ENCODE data around the gene DTNB.
"Not testable (repeated sequence)": the region's sequence is repeated elsewhere in the genome, so short reads cannot be mapped to it uniquely, and the experiment has no call there.

DTNB gene

GRCh38 chr2:25710750-25711149 is 37.4 kb upstream of the DTNB start:
- DNase-seq (ENCODE audit: extremely low read depth, low read depth): no peak
- no peak overlapping the region for H3K4me3 ChIP-seq (replicated peaks; ENCODE audit: low read depth, low read length)
- no peak for TF ChIP-seq CTCF (IDR thresholded peaks at IDR 0.05; ENCODE audit: low read depth, low read length, missing control alignments)

- no peak for DNase-seq (ENCODE audit: extremely low read depth, low read depth)
- no peak overlapping the region for H3K4me3 ChIP-seq (replicated peaks; ENCODE audit: low read depth, low read length)
- no peak for TF ChIP-seq CTCF (IDR thresholded peaks at IDR 0.05; ENCODE audit: low read depth, low read length, missing control alignments)
These were observed 36.0 kb upstream of the DTNB start for GRCh38 chr2:25709349-25709748.

- DNase-seq (ENCODE audit: extremely low read depth, low read depth): no peak
These were observed 34.7 kb upstream of the DTNB start for GRCh38 chr2:25707927-25708590.

GRCh38 chr2:25705575-25705974 is 32.2 kb upstream of the DTNB start:
- H3K4me3 ChIP-seq (replicated peaks; ENCODE audit: low read depth, low read length); DNase-seq (ENCODE audit: extremely low read depth, low read depth): not testable (repeated sequence)

More at GRCh38 chr2:25707927-25708590, 34.7 kb upstream of the DTNB start:
- TF ChIP-seq CTCF (IDR thresholded peaks at IDR 0.05; ENCODE audit: low read depth, low read length, missing control alignments): no peak
- H3K4me3 ChIP-seq (replicated peaks; ENCODE audit: low read depth, low read length): no peak overlapping the region

GRCh38 chr2:25701801-25702200 is 28.4 kb upstream of the DTNB start:
- no peak overlapping the region for H3K4me3 ChIP-seq (replicated peaks; ENCODE audit: low read depth, low read length)
- no peak for TF ChIP-seq CTCF (IDR thresholded peaks at IDR 0.05; ENCODE audit: low read depth, low read length, missing control alignments)
- no peak for DNase-seq (ENCODE audit: extremely low read depth, low read depth)

- H3K4me3 ChIP-seq (replicated peaks; ENCODE audit: low read depth, low read length): no peak overlapping the region
- TF ChIP-seq CTCF (IDR thresholded peaks at IDR 0.05; ENCODE audit: low read depth, low read length, missing control alignments): peak; percentile 74
- DNase-seq (ENCODE audit: extremely low read depth, low read depth): no peak
These were observed 26.9 kb upstream of the DTNB start for GRCh38 chr2:25700221-25700660.

GRCh38 chr2:25699216-25699615 is 25.8 kb upstream of the DTNB start:
- DNase-seq (ENCODE audit: extremely low read depth, low read depth): no peak
- no peak for TF ChIP-seq CTCF (IDR thresholded peaks at IDR 0.05; ENCODE audit: low read depth, low read length, missing control alignments)
- no peak overlapping the region for H3K4me3 ChIP-seq (replicated peaks; ENCODE audit: low read depth, low read length)

Data from HFF-Myc (cell line).